ENCODE results near the gene NUDT1. TPM values are rescaled to one million over a fixed set of nuclear protein-coding genes. Genes with fewer than 3 reads are reported as not detected.
A peak's percentile ranks its signal among the peaks of the same experiment; 100 is the strongest.

The NUDT1 gene
- total RNA-seq, 1 donor from 2014 or later, result 9.7 TPM

DNA sequence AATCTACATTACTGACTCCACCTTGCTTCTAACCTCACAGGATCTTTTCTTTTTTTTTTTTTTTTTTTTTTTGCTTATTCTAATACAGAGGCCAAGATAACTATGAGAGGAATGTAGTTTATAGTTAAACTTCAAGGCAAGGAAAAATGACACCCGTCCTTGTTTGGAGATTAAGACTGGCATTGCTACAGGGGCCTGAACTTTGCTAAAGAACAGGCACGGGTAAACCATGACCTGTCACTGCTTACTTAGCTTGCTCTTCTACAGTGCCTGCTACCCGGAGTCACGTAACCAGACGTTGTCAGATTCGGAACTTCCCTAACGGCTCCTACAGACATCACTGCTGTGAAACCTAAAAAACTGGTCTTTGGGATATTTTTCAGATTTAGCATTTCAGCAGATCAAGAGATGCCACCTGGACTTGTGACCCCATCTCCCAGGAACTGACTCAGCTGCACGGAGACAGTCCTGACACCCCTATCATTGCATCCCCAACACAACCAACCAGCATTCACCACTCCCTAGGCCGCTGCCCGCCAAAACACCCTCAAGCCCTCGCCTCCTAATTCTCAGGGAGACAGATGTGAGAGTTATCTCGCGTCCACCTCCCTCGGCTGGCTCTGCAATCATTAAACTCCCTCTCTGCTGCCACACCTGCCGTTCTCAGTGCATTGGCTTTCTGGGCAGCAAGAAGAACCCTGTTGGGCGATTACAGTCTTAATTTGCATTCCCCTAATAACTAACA lies 36.8 kb upstream of the NUDT1 start:
- no peak for DNase-seq

DNA sequence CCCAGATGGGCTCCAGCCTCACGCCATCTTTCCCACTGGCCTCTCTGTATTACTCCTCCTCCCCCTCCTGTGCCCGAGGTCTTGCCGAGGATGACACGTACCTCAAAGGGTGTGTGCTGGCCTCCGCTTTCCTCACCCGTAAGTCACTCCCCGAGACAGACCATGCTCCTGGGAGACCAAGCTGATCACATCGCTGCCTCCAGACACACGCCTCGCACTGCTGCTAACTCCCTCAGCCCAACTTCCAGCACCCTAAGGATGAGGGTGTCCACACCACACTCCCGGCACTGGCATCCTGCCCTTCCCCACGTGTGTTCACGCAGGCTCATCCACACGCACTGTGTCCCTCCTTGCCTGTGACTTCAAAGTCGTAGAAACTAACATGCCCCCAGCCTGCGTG lies 33.3 kb upstream of the NUDT1 start:
- no peak for DNase-seq

DNA sequence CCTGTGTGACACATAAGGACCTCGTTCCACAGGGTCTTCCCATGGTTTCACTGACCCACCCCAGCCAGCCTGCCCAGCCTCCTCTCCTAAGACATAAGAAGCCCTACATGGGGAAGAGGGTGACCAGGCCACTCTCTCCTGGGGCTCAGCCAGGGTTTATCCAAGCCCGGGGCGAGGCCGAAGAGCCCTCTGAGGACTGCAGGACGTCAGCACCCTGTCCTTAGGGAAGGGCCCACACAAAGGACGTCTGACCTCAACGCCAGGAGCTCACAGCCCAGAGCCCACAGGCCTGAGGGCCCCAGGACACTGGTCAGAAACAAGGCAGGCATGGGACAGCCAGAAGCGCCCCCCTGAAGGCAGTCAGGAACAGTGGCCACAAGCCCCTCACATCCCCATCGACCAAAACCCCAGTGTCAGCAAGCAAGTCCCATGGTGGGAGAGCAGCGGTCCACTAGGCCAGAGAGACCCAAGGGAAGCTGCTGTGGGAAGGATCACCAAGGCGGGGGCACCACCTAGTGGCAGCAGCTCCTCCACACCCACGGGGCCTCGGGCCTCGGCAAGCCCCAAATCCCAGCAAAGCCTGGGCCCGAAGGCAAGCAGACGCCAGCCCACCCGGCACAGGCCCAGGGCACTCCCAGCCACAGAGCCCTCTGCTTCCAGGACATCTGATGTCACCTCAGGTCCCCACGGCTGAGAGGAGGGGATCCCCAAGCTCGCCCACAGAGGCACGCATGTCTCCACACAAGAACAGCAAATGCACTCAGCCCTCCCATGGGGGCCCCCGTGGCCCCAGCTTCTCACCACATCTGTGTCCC lies 32.7 kb upstream of the NUDT1 start:
- peak; percentile 81 for DNase-seq

DNA sequence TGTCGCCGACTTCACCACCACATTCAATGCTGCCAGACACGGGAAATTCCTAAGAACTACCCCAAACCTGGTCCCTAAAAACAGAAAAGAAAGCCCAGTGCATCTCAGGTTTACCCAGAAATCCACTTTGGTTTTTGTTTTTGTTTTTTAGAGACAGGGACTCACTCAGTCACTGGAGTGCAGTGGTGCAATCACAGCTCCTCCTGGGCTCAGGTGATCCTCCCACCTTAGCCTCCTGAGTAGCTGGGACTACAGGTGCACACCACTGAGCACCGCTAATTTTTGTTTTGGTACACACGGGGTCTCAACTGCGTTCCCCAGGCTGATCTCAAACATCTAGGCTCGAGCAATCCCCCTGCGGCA lies 32.1 kb upstream of the NUDT1 start:
- DNase-seq, result no peak

DNA sequence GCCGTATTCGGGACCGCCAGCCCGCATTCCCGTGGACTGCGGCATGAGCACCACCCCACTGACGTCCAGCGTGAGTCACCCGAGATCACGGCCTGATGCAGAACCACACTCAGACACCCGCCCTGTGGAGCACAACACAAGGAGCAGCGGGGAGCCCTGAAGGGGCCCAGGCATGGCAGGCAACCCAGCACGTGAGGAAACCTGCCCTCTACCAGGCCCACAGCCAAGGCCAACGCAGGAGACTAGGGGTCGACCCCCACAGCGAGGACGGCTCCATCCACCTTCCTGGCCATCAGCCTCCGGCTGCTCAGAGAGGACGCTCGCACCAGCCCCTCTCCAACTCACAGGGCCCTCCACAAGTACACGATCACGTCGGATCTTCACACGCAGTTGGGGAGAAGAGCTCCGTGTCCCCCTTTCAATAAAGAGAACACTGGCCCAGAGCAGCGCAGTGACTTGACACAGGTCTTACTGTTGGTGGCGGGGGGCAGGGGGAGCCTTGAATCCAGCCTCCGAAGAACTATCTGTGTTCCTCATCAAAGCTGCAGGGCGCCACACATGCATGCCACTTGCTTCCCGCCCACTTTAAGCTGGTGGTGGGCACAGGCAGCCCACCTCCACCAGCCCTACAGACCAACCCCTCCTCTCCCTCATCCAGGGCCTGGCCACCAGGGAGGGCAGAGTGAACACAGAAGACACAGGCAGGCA lies 31.3 kb upstream of the NUDT1 start:
- no peak for DNase-seq

DNA sequence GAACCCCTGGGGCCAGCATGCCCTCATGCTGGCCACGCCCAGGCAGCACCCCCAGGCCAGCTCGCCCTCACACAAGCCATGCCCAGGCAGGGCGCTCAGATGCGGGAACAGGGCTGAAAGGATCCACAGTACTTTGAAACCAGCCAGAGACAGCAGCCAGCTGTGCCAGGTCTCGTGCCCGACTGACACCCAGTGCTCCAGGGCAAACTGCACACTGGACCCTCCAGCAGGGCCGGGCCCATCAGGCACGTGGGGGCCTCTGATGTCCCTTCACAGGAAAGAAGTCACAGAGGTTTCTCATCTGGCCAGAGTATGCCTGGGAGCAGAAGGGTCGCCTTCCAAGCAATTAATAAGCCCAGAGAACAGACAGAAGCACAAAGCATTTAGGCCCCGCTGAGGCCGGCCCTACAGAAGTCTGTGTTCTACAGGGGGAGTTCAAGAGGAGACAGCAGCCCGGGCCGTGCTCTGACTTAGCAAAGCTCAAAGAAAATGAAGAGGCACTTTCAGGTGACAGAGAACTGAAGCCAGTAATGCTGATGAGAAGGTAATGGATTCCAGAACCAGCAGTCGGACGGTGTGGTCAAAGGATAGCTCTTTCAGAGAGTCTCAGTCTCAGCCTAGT lies 30.7 kb upstream of the NUDT1 start:
- DNase-seq, result no peak

DNA sequence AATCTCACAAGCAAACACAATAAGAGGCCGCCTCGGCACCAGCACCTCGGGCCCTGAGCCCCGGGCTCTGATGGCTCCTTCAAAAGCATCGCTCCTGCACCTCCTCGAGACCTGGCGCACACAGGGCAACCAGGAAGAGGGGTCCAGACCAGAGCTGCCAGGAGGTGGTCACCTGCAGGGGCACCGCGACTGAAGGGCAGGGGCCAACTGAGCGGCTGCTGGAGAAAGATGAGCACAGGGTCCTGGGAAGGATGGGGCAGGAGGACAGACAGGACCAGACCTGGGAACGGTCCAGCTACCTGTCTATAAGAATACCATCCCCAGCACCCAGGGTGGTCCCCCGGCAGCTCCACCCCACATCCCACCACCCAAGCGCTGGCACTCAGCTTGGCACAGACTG lies 30.1 kb upstream of the NUDT1 start:
- no peak for DNase-seq

DNA sequence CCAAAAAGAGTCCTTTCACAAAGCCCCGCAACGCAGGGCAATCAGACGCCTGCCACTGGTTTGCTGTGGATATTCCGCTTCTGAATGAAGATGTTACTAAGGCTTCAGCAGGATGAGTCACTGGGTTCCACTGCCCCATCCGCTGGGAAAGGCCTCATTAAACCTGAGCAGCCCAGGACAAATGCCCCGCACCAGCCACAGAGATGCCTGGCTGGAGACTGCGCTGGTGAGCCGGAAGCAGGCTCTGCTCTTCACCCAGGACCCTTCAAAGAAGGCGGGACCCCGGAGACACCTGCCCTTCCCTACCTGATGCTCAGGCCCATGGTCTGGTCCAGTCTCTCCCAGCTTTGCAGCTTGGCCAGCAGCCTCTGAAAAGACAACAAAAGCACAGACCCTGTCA lies 29.1 kb upstream of the NUDT1 start:
- no peak for DNase-seq

DNA sequence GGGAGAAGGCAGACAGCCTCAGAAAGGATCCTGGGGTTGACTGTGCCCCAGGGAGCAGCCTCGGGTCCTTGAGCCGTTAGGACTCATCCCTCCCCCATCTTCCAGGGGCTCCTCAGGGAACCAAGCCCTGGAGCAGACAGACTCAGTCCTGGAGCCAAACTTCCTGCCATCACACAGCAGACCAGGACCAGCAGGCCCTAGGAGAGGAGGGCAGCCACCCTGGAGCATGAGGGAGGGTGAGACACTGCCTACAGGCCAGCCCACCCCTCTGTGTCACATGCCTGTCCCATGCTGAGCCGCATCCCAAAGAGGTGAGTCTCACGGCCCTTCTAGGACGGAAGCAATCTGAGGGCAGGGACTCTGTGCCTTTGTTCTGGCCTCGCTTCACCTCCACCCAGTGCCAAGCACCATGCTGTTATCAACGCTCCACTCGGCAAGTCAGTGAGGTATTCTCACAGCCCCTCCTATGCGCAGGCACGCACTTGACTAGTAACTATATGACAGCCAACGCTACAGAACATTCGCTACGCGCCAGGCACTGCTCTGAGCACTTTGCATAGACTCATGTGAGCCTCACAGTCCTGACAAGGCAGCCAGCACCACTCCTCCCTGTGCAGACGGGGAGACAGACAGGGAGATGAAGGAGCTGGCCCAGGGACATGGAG lies 28.3 kb upstream of the NUDT1 start:
- DNase-seq, result no peak

DNA sequence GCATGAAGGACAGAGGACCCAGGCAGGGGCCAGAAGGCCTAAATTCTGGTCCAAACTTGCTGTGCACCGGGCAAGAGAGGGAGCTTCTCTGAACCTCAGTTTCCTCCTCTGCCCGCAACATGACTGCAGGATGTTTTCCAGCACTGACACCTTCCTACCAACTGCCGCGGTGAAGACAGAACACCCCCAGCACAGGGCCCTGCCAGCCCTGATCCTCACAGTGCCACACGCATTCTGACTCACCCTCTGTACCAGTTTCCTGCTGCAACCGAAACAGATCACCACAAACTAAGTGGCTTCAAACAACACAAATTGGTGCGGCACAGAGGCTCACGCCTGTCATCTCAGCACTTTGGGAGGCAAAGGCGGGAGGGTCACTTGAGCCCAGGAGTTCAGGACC lies 27.4 kb upstream of the NUDT1 start:
- DNase-seq, result no peak

DNA sequence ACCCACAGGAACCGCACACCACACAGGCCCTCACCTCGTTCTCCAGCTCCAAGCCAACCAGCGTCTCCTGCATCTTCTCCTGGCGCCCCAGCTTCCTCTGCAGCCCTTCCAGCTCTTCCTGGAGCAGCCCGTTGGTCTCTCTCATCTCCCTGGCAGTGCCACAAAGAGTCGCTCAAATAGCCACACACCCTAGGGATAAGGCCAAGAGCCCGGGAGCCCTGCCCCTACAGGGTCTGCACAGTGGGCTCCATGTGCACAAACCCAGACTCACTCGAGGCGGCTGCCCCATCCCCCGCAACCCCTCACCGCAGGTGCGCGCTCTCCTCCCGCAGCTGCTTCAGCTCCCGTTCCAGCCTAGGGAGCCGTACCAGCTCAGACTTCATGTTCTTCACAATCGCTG lies 26.2 kb upstream of the NUDT1 start:
- DNase-seq, result no peak

DNA sequence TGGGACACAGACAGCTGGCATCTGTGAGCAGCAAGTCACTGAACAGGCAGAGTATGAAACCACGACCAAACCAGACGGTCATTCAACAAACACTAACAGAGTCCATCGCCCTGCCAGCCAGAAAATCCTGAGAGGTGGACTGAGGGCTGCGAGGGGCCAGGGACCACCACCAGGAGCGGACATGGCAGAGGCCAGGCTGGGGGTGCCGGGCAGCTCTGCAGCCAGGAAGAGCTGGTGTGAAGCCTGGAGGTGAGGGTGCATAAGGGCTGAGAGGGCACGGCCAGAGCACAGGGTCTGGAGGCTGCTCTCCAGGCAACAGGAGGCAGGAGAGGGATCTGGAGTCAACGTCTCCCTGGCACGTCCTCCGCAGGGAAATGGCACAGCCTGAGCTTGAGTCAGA lies 24.8 kb upstream of the NUDT1 start:
- no peak for DNase-seq

DNA sequence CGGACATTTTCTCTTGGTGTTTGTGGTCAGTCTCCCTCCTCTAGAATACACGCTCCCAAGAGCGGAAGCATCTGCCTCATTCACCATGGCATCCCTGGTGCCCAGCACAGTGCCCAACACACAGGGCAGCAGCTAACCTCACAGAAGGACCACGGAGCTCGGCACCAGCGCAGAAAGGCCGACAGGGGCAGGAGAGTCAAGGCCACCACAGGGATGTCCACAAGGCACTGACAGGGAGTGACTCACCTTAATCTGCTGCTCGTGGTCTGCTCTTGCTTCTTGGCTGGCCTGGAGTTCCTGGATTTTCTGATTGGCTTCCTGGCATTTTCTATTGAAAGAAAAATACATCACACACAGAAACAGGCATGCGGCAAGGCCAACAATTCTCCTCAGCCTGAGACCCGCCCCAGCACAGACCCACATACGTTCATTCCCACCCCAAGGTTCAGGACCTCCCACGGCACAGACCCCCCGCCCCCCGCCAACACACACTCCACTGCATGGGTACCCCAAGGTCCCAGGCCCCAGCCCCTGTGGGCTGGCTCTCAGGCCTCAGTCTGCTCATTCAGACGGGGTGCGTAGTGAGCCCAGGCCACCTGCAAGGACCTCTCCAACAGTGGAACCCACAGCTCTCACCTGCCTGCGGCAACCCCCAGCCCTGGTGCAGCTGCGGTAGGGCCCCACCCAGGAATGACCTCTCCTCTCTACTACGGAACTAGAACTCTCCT lies 24.1 kb upstream of the NUDT1 start:
- DNase-seq, result no peak

DNA sequence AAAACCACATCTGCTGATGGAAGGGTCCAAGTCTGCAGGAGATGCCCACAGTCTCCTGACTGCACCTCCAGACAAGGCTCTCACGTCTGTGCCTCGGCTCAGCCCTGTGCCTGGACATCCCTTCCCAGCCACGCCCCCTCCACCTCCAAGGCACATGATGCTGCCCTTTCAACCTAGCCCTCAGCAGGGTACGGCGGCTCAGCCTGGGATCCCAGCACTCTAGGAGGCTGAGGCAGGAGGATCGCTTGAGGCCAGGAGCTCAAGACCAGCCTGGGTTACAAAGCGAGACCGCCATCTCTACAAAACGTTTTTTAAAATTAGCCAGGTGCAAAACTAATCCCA lies 23.6 kb upstream of the NUDT1 start:
- no peak for DNase-seq

DNA sequence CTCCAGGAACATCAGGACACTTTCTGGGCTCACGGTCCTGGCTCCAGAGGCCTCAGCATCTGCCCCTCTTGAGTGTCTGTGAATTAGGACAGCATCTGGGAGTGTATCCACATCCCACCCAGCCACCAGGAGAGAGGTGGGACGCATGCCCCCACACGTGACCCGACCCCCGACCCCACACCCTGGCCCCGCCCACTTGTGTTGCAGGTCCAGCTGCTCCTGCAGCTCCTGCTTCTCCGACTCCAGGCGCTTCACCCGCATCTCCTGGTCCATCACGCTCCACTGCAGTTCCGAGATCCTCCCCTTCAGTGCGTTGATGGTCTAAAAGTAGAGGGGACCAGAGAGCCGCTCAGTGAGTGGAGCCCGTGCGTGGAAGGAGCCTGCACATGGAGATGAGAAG lies 22.9 kb upstream of the NUDT1 start:
- no peak for DNase-seq

DNA sequence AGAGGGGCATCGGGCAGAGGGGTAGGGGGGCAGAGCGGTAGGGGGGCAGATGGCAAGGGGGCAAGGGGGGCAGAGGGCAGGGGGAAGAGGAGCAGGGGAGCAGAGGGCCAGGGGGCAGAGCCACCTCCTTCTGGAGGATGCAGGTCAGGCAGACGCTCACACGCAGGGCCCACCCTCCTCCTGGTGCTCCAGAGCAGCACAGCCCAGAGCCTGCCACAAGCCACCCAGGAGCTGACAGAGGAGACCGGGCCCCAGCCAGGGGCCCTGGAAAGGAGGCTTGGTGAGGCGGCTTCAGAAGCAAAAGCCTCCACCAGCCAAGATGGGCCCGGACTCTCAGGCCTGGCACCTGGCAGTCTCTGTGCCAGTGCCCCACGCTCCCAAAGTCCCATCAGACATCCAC lies 22.4 kb upstream of the NUDT1 start:
- DNase-seq, result no peak

DNA sequence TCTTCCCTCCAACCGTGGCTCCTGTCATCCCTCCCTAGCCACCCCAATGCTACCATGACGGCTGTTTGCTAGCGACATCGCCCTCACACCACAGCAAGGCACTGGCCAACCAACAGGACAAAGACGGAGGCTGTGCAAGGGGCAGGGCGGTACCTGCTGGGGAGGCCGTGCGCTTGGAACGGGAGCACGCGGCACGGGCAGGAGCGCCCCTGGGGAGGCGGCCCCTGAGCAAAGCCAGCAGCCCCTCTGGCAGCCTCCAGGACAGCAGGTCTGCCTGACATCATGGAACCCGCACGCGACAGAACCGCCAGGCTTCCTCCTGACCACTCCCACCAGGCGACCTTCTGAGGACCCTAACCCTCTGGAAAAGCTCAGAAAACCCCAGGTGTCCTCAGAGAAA lies 22.0 kb upstream of the NUDT1 start:
- DNase-seq, result no peak

DNA sequence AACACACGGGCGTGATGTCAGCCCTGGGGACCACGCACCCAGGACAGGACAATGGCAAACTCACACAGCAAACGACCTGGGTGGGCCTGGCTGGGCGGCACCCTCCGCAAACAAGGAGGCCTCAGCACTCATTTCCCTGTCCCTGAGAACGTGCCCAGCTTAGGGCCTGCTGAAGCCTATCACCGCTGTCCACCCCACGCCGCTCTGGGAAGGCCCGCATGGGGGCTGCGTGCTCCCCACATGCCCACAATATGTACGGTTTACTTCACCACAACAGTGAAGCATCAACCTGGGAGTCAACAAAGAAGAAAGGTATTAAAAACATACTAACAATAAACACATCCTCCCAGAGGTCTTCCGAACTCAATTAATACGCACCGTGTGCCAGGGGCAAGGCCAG lies 21.5 kb upstream of the NUDT1 start:
- DNase-seq, result no peak

DNA sequence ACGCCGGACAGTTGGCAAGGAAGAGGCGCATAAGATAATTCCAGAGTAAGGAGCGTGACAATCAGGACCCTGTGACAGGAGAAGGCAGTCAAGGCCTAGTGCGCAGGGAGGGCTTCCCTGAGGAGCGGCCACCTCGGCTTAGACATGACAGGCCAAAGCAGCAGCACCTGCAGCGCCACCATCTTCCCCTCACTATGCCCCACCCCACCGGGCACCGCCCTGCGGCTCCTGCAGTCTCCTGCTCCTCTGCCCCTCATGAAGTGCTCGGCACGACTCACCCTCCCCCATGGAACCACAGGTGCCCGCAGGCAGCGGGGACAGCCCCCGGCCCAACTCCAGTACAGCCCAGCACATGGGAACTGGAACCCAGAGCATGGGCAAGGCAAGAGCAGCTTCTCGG lies 21.1 kb upstream of the NUDT1 start:
- DNase-seq, result no peak

DNA sequence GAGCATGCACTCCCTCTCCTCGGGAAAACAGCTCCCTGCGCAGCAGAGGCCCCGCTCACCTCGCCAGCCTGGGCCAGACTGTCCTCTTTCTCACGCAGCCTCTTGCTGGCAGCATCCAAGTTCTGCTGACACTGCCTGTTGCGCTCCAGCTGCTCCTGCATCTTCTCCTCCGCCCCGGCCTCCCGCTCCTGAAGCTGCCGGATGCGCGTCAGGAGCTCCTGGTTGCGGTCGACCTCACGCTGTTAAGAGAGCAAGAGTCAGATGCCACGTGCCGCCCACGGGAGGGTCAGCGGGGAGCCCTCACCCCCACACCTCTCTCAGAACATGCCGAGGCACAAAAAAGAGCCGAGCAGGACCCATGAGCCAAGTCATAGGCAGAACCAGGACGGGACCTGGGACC lies 19.5 kb upstream of the NUDT1 start:
- no peak for DNase-seq

DNA sequence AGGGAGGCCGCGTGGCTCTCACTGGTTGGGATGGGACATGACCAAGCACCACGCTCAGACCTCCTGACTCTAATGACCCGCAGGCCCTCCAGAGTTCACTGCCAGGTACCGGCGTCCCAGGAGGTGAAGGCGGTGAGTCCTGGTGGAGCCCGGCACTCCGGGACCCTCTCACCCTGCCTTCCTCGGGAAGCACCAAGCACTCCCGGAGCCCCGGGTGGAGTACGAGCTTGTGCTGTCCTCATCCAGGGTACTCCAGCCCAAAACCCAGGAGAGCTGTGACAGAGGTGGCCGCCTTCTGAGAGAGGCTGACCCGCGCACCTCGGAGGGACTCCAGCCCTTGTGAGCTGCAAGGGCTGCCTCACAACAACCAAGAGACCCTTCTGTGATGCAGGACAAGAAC lies 18.7 kb upstream of the NUDT1 start:
- DNase-seq, result no peak

DNA sequence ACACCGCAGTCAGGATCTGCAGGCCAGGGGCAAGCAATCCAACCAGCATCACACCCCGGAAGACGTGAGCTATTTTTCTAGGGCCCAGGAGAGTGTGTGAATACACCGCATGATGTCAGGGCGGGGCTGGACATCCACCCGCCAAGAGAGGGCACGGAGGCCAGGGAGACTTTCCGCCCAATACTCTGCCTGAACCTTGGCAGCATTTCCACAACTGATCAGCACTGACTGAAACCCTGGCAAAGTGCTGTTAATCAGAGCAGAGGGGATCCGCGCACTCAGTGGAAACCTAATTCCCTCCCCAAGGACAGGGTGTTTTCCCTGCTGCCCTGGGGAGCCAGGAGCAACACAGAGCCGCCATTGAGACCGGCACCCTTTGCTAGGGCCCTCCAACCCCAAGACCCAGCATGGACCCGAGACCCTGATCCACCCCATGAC lies 17.5 kb upstream of the NUDT1 start:
- DNase-seq, result no peak
